OCI-LY1 (cell line): ENCODE data around the gene PAX8.

Source experiments
- EZH2 ChIP-seq: fragments of 200-600 bp; sonication (generic), shearing (Covaris generic); IDR thresholded peaks from 2 replicates; pipeline ENCODE4 v1.8.0; 2017; ENCODE audit warnings: borderline replicate concordance, mixed run types, mild to moderate bottlenecking, antibody characterized with exemption, low read length, moderate library complexity, mixed read lengths
- TF ChIP-seq, protein P1 (sequence below): fragments of 200-600 bp; sonication (generic), shearing (Covaris generic); IDR thresholded peaks from 2 replicates; pipeline ENCODE4 v1.5.1; 2017; ENCODE audit warnings: mild to moderate bottlenecking, antibody characterized with exemption, low read length, moderate library complexity, mixed read lengths

DNA sequence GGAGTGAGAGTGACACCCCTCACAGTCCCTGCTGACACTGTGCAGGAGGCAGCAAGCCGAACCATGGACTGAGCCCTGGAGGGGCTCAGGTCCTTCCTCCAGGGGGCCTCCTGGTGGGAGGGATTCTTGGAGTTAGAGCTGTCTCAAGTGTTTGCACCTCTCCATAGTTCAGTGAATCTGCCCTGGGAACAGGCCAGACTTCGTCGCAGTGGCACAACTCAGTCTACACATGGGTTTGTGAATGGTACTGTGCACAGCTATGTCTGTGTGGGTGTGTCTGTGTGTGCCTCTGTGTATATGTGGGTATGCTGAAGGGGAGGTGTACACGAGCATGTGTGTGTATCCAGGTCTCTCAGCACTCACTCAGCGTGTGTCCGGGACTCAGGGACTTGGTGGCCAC is 36.4 kb downstream of the PAX8 start:
- TF ChIP-seq, protein P1, sequence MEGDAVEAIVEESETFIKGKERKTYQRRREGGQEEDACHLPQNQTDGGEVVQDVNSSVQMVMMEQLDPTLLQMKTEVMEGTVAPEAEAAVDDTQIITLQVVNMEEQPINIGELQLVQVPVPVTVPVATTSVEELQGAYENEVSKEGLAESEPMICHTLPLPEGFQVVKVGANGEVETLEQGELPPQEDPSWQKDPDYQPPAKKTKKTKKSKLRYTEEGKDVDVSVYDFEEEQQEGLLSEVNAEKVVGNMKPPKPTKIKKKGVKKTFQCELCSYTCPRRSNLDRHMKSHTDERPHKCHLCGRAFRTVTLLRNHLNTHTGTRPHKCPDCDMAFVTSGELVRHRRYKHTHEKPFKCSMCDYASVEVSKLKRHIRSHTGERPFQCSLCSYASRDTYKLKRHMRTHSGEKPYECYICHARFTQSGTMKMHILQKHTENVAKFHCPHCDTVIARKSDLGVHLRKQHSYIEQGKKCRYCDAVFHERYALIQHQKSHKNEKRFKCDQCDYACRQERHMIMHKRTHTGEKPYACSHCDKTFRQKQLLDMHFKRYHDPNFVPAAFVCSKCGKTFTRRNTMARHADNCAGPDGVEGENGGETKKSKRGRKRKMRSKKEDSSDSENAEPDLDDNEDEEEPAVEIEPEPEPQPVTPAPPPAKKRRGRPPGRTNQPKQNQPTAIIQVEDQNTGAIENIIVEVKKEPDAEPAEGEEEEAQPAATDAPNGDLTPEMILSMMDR: no peak
- no peak for TF ChIP-seq EZH2
